ENCODE results near the gene MAEL.

DNA sequence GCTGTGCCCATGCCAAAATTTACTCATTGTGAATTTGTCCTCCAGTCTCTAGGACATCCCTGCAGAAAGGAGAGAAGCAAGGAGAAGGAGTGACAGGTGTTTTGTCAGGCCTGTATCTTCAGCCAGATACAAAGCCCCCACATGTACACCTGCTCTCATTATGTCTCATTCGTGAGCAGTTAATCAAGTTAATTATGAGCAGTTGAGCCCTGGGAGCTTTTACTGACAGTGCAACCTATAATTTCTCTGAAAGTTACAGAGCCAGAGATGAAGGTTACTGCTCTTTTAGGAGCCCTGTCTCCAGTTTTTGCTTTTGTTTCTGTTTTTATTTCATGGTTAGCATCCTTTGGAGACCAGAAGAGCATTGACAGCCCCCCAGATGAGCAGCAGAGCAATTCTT, 8.7 kb upstream of the MAEL start:
- TF ChIP-seq ZNF274 (IDR thresholded peaks at IDR 0.05; ENCODE audit: low read length) = no peak
- TF ChIP-seq ZNF274 (tag by site-specific recombination; IDR thresholded peaks at IDR 0.05; ENCODE audit: borderline replicate concordance) = no peak
- TF ChIP-seq, protein P1, sequence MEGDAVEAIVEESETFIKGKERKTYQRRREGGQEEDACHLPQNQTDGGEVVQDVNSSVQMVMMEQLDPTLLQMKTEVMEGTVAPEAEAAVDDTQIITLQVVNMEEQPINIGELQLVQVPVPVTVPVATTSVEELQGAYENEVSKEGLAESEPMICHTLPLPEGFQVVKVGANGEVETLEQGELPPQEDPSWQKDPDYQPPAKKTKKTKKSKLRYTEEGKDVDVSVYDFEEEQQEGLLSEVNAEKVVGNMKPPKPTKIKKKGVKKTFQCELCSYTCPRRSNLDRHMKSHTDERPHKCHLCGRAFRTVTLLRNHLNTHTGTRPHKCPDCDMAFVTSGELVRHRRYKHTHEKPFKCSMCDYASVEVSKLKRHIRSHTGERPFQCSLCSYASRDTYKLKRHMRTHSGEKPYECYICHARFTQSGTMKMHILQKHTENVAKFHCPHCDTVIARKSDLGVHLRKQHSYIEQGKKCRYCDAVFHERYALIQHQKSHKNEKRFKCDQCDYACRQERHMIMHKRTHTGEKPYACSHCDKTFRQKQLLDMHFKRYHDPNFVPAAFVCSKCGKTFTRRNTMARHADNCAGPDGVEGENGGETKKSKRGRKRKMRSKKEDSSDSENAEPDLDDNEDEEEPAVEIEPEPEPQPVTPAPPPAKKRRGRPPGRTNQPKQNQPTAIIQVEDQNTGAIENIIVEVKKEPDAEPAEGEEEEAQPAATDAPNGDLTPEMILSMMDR (tag by site-specific recombination; IDR thresholded peaks at IDR 0.05) = no peak
- no peak for TF ChIP-seq ZNF146 (tag by site-specific recombination; IDR thresholded peaks at IDR 0.05)
- no peak for TF ChIP-seq ZBTB7A (tag by site-specific recombination; IDR thresholded peaks at IDR 0.05; ENCODE audit: low read depth)
- no peak for TF ChIP-seq ZNF221 (tag by site-specific recombination; IDR thresholded peaks at IDR 0.05; ENCODE audit: borderline replicate concordance)
- no peak for TF ChIP-seq ZNF629 (tag by site-specific recombination; IDR thresholded peaks at IDR 0.05)
- TF ChIP-seq, protein P2, sequence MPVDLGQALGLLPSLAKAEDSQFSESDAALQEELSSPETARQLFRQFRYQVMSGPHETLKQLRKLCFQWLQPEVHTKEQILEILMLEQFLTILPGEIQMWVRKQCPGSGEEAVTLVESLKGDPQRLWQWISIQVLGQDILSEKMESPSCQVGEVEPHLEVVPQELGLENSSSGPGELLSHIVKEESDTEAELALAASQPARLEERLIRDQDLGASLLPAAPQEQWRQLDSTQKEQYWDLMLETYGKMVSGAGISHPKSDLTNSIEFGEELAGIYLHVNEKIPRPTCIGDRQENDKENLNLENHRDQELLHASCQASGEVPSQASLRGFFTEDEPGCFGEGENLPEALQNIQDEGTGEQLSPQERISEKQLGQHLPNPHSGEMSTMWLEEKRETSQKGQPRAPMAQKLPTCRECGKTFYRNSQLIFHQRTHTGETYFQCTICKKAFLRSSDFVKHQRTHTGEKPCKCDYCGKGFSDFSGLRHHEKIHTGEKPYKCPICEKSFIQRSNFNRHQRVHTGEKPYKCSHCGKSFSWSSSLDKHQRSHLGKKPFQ (tag by site-specific recombination; IDR thresholded peaks at IDR 0.05) = no peak
- no peak for TF ChIP-seq ZNF768 (tag by site-specific recombination; IDR thresholded peaks at IDR 0.05)
- TF ChIP-seq ZNF776 (tag by site-specific recombination; IDR thresholded peaks at IDR 0.05; ENCODE audit: borderline replicate concordance) = no peak
- TF ChIP-seq GLI4 (tag by site-specific recombination; IDR thresholded peaks at IDR 0.05) = no peak
- TF ChIP-seq ZNF157 (tag by site-specific recombination; IDR thresholded peaks at IDR 0.05) = no peak
- no peak for TF ChIP-seq OVOL3 (tag by site-specific recombination; IDR thresholded peaks at IDR 0.05)
- TF ChIP-seq ZNF707 (tag by site-specific recombination; IDR thresholded peaks at IDR 0.05) = no peak
- TF ChIP-seq ZNF121 (tag by site-specific recombination; IDR thresholded peaks at IDR 0.05) = no peak

Measured in HEK293 (cell line).